Gastrocnemius medialis (tissue), 4 donors: Measurements from ENCODE around the gene MICU2. TPM values are rescaled to one million over a fixed set of nuclear protein-coding genes. Genes with fewer than 3 reads are reported as not detected.

Source experiments
- ATAC-seq, 2 donors: fragments of 150-250 bp; one replicate each; pipeline ENCODE4 v1.9.1; 2016
- DNase-seq, 2 donors: peaks; one replicate each; pipeline ENCODE4 v3.0.0-alpha.2; 2019
- H3K27ac ChIP-seq, 4 donors: fragments of 200-600 bp; sonication (generic); 1 replicate in 1 of 4; 2 replicates in 3 of 4; pipeline ENCODE4 v1.5.1; 2016 to 2018; ENCODE audit warnings: mild to moderate bottlenecking in 2 of 4, moderate library complexity in 1 of 4
- H3K27me3 ChIP-seq, 3 donors: fragments of 200-600 bp; sonication (generic) in 2 of 3; 1 replicate in 1 of 3; 2 replicates in 2 of 3; pipeline versions ENCODE4 v1.5.1 to v1.6.0; 2016 to 2019; ENCODE audit warnings: mild to moderate bottlenecking in 1 of 3, moderate library complexity in 1 of 3
- H3K36me3 ChIP-seq, 2 donors: fragments of 200-600 bp; sonication (generic) in 1 of 2; one replicate each; pipeline ENCODE4 v1.5.1; 2017 to 2018
- H3K4me1 ChIP-seq, 2 donors: fragments of 200-600 bp; sonication (generic) in 1 of 2; one replicate each; pipeline ENCODE4 v1.5.1; 2016 to 2017; ENCODE audit warnings: mild to moderate bottlenecking in 2 of 2
- H3K4me3 ChIP-seq, 4 donors: fragments of 200-600 bp; sonication (generic) in 3 of 4; 1 replicate in 1 of 4; 2 replicates in 3 of 4; pipeline ENCODE4 v1.5.1; 2016 to 2019; ENCODE audit warnings: mild to moderate bottlenecking in 2 of 4
- H3K9me3 ChIP-seq, 3 donors: fragments of 200-600 bp; sonication (generic) in 2 of 3; 1 replicate in 1 of 3; 2 replicates in 2 of 3; pipeline ENCODE4 v1.5.1; 2016 to 2019
- CTCF ChIP-seq, 5 experiments: fragments of 450-650 bp in 3 of 5; fragments of 200-600 bp in 2 of 5; sonication (generic) in 2 of 5; IDR thresholded peaks in 4 of 5; conservative IDR thresholded peaks in 1 of 5; 1 replicate in 4 of 5; 2 replicates in 1 of 5; pipeline ENCODE4 v1.5.1; 2016 to 2019; ENCODE audit warnings: antibody characterized with exemption in 5 of 5, mild to moderate bottlenecking in 3 of 5, moderate library complexity in 3 of 5
- POLR2A ChIP-seq, 2 donors: fragments of 450-650 bp; IDR thresholded peaks; one replicate each; pipeline ENCODE4 v1.6.1; 2017; ENCODE audit warnings: antibody characterized with exemption in 2 of 2, mild to moderate bottlenecking in 2 of 2, moderate library complexity in 2 of 2
- in situ Hi-C, 4 donors: fragments of 200-750 bp; cut with MboI; loops; one replicate each; pipeline versions ENCODE4 v1.15.0 to v1.8.0; 2017; ENCODE audit warnings: low sequenced_read_pairs in 4 of 4
- intact Hi-C: fragments of 100-400 bp; cut with DNase I; formaldehyde crosslinking; loops from one replicate; pipeline ENCODE4 v1.15.1; 2023; ENCODE audit warnings: low total_unique reads
- total RNA-seq, 4 donors: library from RNA; depleted of rRNA; stranded (reverse); fragments of >200 nt; gene quantifications; one replicate each; pipeline versions ENCODE4 v1.1.0 to v1.2.3, GENCODE V29; 2016

Gene MICU2, protein sequence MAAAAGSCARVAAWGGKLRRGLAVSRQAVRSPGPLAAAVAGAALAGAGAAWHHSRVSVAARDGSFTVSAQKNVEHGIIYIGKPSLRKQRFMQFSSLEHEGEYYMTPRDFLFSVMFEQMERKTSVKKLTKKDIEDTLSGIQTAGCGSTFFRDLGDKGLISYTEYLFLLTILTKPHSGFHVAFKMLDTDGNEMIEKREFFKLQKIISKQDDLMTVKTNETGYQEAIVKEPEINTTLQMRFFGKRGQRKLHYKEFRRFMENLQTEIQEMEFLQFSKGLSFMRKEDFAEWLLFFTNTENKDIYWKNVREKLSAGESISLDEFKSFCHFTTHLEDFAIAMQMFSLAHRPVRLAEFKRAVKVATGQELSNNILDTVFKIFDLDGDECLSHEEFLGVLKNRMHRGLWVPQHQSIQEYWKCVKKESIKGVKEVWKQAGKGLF
- 100 to 1,000 TPM in 2 of 4 donors, 10 to 100 TPM in 2; 83.6 to 126 (median 106) TPM for total RNA-seq

DNA sequence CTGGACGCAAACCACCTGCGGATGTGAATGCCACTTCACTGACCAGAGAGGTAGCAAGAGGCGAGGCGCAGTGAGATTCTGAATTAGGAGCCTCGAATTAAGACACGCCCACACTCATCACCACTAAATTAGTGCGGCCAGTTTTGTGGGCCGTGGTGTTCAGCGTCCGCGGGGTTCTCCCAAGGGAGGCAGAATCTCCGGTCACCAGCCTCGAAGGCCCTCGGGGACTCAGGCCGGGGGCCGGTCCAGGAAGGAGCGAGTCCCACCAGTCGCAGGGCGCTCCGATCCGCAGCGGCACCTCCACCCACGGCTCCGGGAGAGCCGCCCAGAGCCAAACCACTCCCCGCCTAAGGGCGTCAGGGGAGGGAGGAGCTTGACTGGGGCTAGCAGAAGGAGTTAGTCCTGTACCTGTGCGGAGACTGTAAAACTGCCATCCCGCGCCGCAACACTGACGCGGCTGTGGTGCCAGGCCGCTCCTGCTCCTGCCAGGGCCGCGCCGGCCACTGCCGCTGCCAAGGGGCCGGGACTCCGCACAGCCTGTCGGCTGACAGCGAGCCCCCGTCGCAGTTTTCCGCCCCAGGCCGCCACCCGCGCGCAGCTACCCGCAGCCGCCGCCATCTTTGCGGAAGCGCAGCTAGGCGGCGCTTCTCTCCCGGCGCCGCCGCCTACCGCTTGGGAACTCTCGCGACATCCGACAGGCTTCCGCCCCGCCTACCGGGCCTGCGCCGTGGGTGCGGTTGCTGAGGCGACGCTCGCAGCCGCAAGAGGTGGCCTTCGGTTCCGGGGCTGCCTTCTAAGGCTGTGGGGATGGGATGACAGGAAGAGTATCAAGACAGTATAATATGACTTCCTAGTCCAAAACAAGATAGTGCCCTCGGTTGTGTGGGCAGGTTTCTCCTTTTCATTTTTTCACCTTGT, at the start of gene MICU2:
Gene MICU2 (minus strand): TSS at position 640 of the 918 bp plus-strand sequence. CDS start 22 bp downstream, at position 618.
- intact Hi-C loops: loop anchor here (5.0 to 10.0 kb wide), 2 partner anchors 146 to 1039 kb away; partner anchors contain the start of genes IFT88 and ZDHHC20
- Histone ChIP-seq H3K27ac (peak within 1 kb of the TSS; percentile 79 to 95 (median 94)), H3K27me3 (no peaks in the 10 kb centered on the region), H3K9me3 (no peaks in the 10 kb centered on the region), H3K36me3 (peaks cover 0 to 5% of the 10 kb centered on the region in 2 donors), H3K4me3 (peak within 1 kb of the TSS; percentile 76 to 83 (median 78)), H3K4me1 (peaks cover 7 to 8% of the 10 kb centered on the region in 2 donors)
- TF ChIP-seq CTCF (IDR thresholded peaks at IDR 0.05 in 4 of 5, conservative IDR thresholded peaks at IDR 0.05 in 1 of 5) (peak in 4 of 5 experiments; percentile 16 to 44 (median 35)), POLR2A (IDR thresholded peaks at IDR 0.05) (peak; percentile 87 to 88)
- ATAC-seq (peak; percentile 99), DNase-seq (peak; percentile 75 to 86)
- in situ Hi-C loops: no loop called here

- H3K27me3 ChIP-seq: no peaks in the 10 kb centered on the region
- ATAC-seq (no peak), DNase-seq (no peak)
- intact Hi-C loops (no loop called here), in situ Hi-C loops (loop anchor here in 3 of 4 donors (25.0 kb wide), 3 partner anchors 646 to 1146 kb away; no protein-coding TSS in a partner anchor)
- TF ChIP-seq CTCF (IDR thresholded peaks at IDR 0.05 in 4 of 5, conservative IDR thresholded peaks at IDR 0.05 in 1 of 5) (no peak), POLR2A (IDR thresholded peaks at IDR 0.05) (no peak)
- no peak overlapping the region for H3K27ac ChIP-seq
- no peak overlapping the region for H3K4me3 ChIP-seq
- no peaks in the 10 kb centered on the region for H3K4me1 ChIP-seq
- H3K36me3 ChIP-seq: no peaks in the 10 kb centered on the region
- H3K9me3 ChIP-seq: no peaks in the 10 kb centered on the region
These were observed 37.7 kb upstream of the MICU2 start for GRCh38 chr13:21641629-21642028.

DNA sequence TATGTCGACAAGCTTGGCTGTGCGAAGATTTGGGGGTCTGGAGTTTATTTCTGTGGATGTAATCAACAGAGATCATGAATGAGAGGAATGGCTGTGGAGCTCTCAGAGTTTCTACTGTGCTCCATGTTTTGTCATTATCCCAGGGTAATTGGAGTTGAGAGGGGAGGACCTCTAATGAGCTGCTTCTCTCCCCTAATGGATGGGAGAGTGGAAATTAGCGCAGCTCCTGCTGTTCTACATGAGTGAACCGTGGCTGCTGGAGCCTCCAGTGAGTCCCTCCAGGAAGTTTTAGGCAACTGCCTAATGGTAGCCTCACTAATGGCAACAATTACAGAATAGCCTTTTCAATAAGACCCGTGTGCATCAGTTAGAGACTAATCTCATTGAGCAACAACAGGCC, 35.6 kb upstream of the MICU2 start:
- TF ChIP-seq CTCF (IDR thresholded peaks at IDR 0.05 in 4 of 5, conservative IDR thresholded peaks at IDR 0.05 in 1 of 5) (no peak), POLR2A (IDR thresholded peaks at IDR 0.05) (no peak)
- Histone ChIP-seq H3K36me3 (no peaks in the 10 kb centered on the region), H3K4me3 (no peak overlapping the region), H3K4me1 (no peaks in the 10 kb centered on the region), H3K27ac (no peak overlapping the region), H3K9me3 (no peaks in the 10 kb centered on the region), H3K27me3 (no peaks in the 10 kb centered on the region)
- ATAC-seq (no peak), DNase-seq (no peak)
- intact Hi-C loops: loop anchor here (2.0 kb wide), 2 partner anchors 31 to 639 kb away; partner anchors contain the start of gene FGF9
- in situ Hi-C loops: loop anchor here in 3 of 4 donors (25.0 kb wide), 3 partner anchors 648 to 1148 kb away; no protein-coding TSS in a partner anchor
